GM12878 (cell line): ENCODE measurements around the gene ADCY5.

Experiments
- CHD1 ChIP-seq: IDR thresholded peaks from 2 replicates; pipeline ENCODE4 v1.6.1; 2012; ENCODE audit warnings: low read depth, low read length, improper control_type of control experiment
- EP300 ChIP-seq, 2 experiments: fragments of 150-350 bp in 1 of 2; IDR thresholded peaks; 2 replicates each; pipeline ENCODE4 v1.6.1; 2011 to 2012; ENCODE audit warnings: low read depth in 2 of 2, low read length in 2 of 2, borderline replicate concordance in 1 of 2, improper control_type of control experiment in 1 of 2, inconsistent platforms in 1 of 2; ENCODE audit not compliant: control insufficient read depth in 1 of 2
- EZH2 ChIP-seq: IDR thresholded peaks from 2 replicates; pipeline ENCODE4 v1.6.1; 2012; ENCODE audit warnings: low read depth, mild to moderate bottlenecking, control low read depth, inconsistent platforms, low read length, borderline replicate concordance; ENCODE audit not compliant: control insufficient read depth
- GABPA ChIP-seq: IDR thresholded peaks from 2 replicates; pipeline ENCODE4 v1.6.1; 2014; ENCODE audit warnings: antibody characterized with exemption, low read depth, mild to moderate bottlenecking, inconsistent platforms
- JUNB ChIP-seq: IDR thresholded peaks from 2 replicates; pipeline ENCODE4 v1.6.1; 2016; ENCODE audit warnings: antibody characterized with exemption, mild to moderate bottlenecking
- MXI1 ChIP-seq: fragments of 150-350 bp; IDR thresholded peaks from 2 replicates; pipeline ENCODE4 v1.6.1; 2011; ENCODE audit warnings: low read depth, mild to moderate bottlenecking, inconsistent platforms, low read length, improper control_type of control experiment
- NRF1 ChIP-seq: conservative IDR thresholded peaks from 2 replicates; pipeline ENCODE4 v1.6.1; 2011; ENCODE audit warnings: mild to moderate bottlenecking, low read depth, low read length, improper control_type of control experiment
- POLR2A ChIP-seq: IDR thresholded peaks from 2 replicates; pipeline ENCODE4 v1.6.1; 2011; ENCODE audit warnings: low read depth, mild to moderate bottlenecking, low read length
- RCOR1 ChIP-seq: conservative IDR thresholded peaks from 2 replicates; pipeline ENCODE4 v1.6.1; 2012; ENCODE audit warnings: low read depth, low read length, improper control_type of control experiment
- SIN3A ChIP-seq: IDR thresholded peaks from 2 replicates; pipeline ENCODE4 v1.6.1; 2012; ENCODE audit warnings: low read depth, low read length, improper control_type of control experiment
- TCF12 ChIP-seq: IDR thresholded peaks from 2 replicates; pipeline ENCODE4 v1.6.1; 2011; ENCODE audit warnings: low read depth, mild to moderate bottlenecking, low read length
- TF ChIP-seq, protein P1 (sequence below): fragments of 450-650 bp; IDR thresholded peaks from 2 replicates; pipeline ENCODE4 v1.6.1; 2016; ENCODE audit warnings: mild to moderate bottlenecking, moderate library complexity, borderline replicate concordance
- TF ChIP-seq, protein P2 (sequence below), 3 experiments: IDR thresholded peaks in 2 of 3; conservative IDR thresholded peaks in 1 of 3; 2 replicates each; pipeline ENCODE4 v1.5.1; 2011; ENCODE audit warnings: low read depth in 3 of 3, low read length in 3 of 3, mild to moderate bottlenecking in 3 of 3, control low read depth in 2 of 3, moderate library complexity in 2 of 3, inconsistent platforms in 1 of 3, mixed read lengths in 1 of 3; ENCODE audit not compliant: control insufficient read depth in 2 of 3, insufficient read depth in 1 of 3; ENCODE audit errors: extremely low read depth in 1 of 3

DNA sequence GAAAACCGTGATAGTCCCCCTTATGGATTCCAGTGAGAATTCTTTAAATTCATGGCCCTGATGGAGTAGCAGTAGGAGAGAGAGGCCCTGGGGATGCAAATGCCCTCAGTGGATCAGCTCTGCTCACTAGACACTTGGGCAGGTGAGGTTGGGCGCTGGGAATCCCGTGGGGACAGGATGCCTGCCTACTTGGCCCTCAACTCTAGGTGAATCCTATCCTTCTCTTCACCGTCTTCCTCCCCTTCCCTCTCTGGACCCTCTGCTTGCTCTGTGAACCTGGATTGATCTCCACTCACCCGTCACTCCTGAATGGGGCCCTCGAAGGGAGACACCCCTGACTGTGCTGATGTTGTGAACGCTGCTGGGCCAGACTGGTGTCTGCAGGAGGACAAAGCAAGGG lies 169.8 kb downstream of the ADCY5 start:
- TF ChIP-seq POLR2A (no peak), EZH2 (no peak), TCF12 (no peak), EP300 (IDR thresholded peaks at IDR 0.05; ENCODE audit: borderline replicate concordance in 1 of 2, control insufficient read depth in 1 of 2, low read depth in 2 of 2, low read length in 2 of 2) (no peak), JUNB (no peak), CHD1 (no peak), NRF1 (no peak), RCOR1 (no peak), SIN3A (no peak), GABPA (no peak), MXI1 (no peak)
- TF ChIP-seq, protein P1, sequence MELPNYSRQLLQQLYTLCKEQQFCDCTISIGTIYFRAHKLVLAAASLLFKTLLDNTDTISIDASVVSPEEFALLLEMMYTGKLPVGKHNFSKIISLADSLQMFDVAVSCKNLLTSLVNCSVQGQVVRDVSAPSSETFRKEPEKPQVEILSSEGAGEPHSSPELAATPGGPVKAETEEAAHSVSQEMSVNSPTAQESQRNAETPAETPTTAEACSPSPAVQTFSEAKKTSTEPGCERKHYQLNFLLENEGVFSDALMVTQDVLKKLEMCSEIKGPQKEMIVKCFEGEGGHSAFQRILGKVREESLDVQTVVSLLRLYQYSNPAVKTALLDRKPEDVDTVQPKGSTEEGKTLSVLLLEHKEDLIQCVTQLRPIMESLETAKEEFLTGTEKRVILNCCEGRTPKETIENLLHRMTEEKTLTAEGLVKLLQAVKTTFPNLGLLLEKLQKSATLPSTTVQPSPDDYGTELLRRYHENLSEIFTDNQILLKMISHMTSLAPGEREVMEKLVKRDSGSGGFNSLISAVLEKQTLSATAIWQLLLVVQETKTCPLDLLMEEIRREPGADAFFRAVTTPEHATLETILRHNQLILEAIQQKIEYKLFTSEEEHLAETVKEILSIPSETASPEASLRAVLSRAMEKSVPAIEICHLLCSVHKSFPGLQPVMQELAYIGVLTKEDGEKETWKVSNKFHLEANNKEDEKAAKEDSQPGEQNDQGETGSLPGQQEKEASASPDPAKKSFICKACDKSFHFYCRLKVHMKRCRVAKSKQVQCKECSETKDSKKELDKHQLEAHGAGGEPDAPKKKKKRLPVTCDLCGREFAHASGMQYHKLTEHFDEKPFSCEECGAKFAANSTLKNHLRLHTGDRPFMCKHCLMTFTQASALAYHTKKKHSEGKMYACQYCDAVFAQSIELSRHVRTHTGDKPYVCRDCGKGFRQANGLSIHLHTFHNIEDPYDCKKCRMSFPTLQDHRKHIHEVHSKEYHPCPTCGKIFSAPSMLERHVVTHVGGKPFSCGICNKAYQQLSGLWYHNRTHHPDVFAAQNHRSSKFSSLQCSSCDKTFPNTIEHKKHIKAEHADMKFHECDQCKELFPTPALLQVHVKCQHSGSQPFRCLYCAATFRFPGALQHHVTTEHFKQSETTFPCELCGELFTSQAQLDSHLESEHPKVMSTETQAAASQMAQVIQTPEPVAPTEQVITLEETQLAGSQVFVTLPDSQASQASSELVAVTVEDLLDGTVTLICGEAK = no peak
- TF ChIP-seq, protein P2, sequence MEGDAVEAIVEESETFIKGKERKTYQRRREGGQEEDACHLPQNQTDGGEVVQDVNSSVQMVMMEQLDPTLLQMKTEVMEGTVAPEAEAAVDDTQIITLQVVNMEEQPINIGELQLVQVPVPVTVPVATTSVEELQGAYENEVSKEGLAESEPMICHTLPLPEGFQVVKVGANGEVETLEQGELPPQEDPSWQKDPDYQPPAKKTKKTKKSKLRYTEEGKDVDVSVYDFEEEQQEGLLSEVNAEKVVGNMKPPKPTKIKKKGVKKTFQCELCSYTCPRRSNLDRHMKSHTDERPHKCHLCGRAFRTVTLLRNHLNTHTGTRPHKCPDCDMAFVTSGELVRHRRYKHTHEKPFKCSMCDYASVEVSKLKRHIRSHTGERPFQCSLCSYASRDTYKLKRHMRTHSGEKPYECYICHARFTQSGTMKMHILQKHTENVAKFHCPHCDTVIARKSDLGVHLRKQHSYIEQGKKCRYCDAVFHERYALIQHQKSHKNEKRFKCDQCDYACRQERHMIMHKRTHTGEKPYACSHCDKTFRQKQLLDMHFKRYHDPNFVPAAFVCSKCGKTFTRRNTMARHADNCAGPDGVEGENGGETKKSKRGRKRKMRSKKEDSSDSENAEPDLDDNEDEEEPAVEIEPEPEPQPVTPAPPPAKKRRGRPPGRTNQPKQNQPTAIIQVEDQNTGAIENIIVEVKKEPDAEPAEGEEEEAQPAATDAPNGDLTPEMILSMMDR (IDR thresholded peaks at IDR 0.05 in 2 of 3, conservative IDR thresholded peaks at IDR 0.05 in 1 of 3; ENCODE audit: control insufficient read depth in 2 of 3, extremely low read depth in 1 of 3, insufficient read depth in 1 of 3, low read depth in 3 of 3, low read length in 3 of 3) = no peak
